Left lung (tissue), 10 donors: ENCODE results near the gene ADCK1. TPM values are rescaled to one million over a fixed set of nuclear protein-coding genes. Genes with fewer than 3 reads are reported as not detected.

ENCODE experiments used
- ATAC-seq: fragments of 200-7000 bp; cut with Tn5 transposase; one replicate; pipeline ENCODE4 v1.9.1; 2020; ENCODE audit warnings: moderate library complexity
- DNase-seq, 4 donors: peaks; one replicate each; pipeline ENCODE4 v3.0.0-alpha.2; 2013 to 2020
- H3K27ac ChIP-seq, 2 donors: fragments of 200-600 bp; sonication (generic) in 1 of 2; one replicate each; pipeline versions ENCODE4 v1.5.0 to v1.8.0; 2020 to 2021
- H3K27me3 ChIP-seq, 2 donors: fragments of 200-600 bp; sonication (generic) in 1 of 2; one replicate each; pipeline versions ENCODE4 v1.5.0 to v1.8.0; 2020 to 2021
- H3K36me3 ChIP-seq, 2 donors: fragments of 200-600 bp; sonication (generic) in 1 of 2; one replicate each; pipeline versions ENCODE4 v1.5.0 to v1.8.0; 2020 to 2021
- H3K4me1 ChIP-seq, 2 donors: fragments of 200-600 bp; one replicate each; pipeline ENCODE4 v1.8.0; 2021
- H3K4me3 ChIP-seq, 2 donors: fragments of 200-600 bp; sonication (generic) in 1 of 2; one replicate each; pipeline versions ENCODE4 v1.5.0 to v1.8.0; 2020 to 2021; ENCODE audit warnings: mild to moderate bottlenecking in 1 of 2
- H3K9me3 ChIP-seq, 2 donors: fragments of 200-600 bp; sonication (generic) in 1 of 2; one replicate each; pipeline versions ENCODE4 v1.5.0 to v1.8.0; 2020 to 2021
- CTCF ChIP-seq, 2 donors: fragments of 200-600 bp; sonication (generic) in 1 of 2; IDR thresholded peaks; one replicate each; pipeline versions ENCODE4 v1.5.0 to v1.8.0; 2021; ENCODE audit warnings: antibody characterized with exemption in 2 of 2
- intact Hi-C, 2 donors: fragments of 100-400 bp; cut with DNase I; formaldehyde crosslinking; loops; one replicate each; pipeline versions ENCODE4 v1.11.2 to v1.14.2; 2022
- polyA plus RNA-seq, 6 donors: library from polyadenylated mRNA; unstranded; fragments of 120-200 nt; gene quantifications; one replicate each; pipeline ENCODE4 v1.2.1, GENCODE V29; 2013; ENCODE audit not compliant: insufficient read length in 6 of 6
- total RNA-seq, 2 donors: library from RNA; stranded (reverse); fragmentation: NEBNext Ultra II Directional; extraction: Animal tissue kit (Norgen Biotek cat#: 25700); gene quantifications; one replicate each; pipeline ENCODE4 v1.2.1, GENCODE V29; 2021
- donor health status: DM: no; HTN: yes; CAD: no.
- donor health status: DM: no; HTN: no; CAD: no.

Gene ADCK1
- total and polyA plus RNA-seq, 8 donors: 4.8 to 10.3 (median 6.9) TPM

- H3K27me3 ChIP-seq: peaks cover 0 to 32% of the 10 kb centered on the region in 2 donors
- DNase-seq: no peak
- TF ChIP-seq CTCF (IDR thresholded peaks at IDR 0.05): no peak
- H3K36me3 ChIP-seq: no peaks in the 10 kb centered on the region
- no peak overlapping the region for H3K27ac ChIP-seq
- H3K9me3 ChIP-seq: no peaks in the 10 kb centered on the region
- intact Hi-C loops: no loop called here
- no peak overlapping the region for H3K4me3 ChIP-seq
- no peak for ATAC-seq
- H3K4me1 ChIP-seq: peaks cover 0 to 9% of the 10 kb centered on the region in 2 donors
These were observed 167.2 kb downstream of the ADCK1 start for GRCh38 chr14:77967110-77967509.

- no peak overlapping the region for H3K4me3 ChIP-seq
- H3K9me3 ChIP-seq: no peaks in the 10 kb centered on the region
- DNase-seq (no peak), ATAC-seq (no peak)
- H3K36me3 ChIP-seq: no peaks in the 10 kb centered on the region
- intact Hi-C loops: no loop called here
- H3K27ac ChIP-seq: no peak overlapping the region
- H3K4me1 ChIP-seq: peaks cover 0 to 6% of the 10 kb centered on the region in 2 donors
- TF ChIP-seq CTCF (IDR thresholded peaks at IDR 0.05): no peak
- peaks cover 0 to 20% of the 10 kb centered on the region in 2 donors for H3K27me3 ChIP-seq
These were observed 170.7 kb downstream of the ADCK1 start for GRCh38 chr14:77970646-77971045.

GRCh38 chr14:77973246-77973645 lies 173.3 kb downstream of the ADCK1 start:
- no peak for ATAC-seq
- no peaks in the 10 kb centered on the region for H3K4me1 ChIP-seq
- DNase-seq: no peak

GRCh38 chr14:77976591-77976990 lies 176.7 kb downstream of the ADCK1 start:
- intact Hi-C loops: no loop called here
- H3K9me3 ChIP-seq: no peaks in the 10 kb centered on the region

More at GRCh38 chr14:77973246-77973645, 173.3 kb downstream of the ADCK1 start:
- H3K27me3 ChIP-seq: no peaks in the 10 kb centered on the region
- H3K27ac ChIP-seq: no peak overlapping the region
- H3K4me3 ChIP-seq: no peak overlapping the region
- TF ChIP-seq CTCF (IDR thresholded peaks at IDR 0.05): no peak
- H3K9me3 ChIP-seq: no peaks in the 10 kb centered on the region
- no peaks in the 10 kb centered on the region for H3K36me3 ChIP-seq
- intact Hi-C loops: no loop called here

GRCh38 chr14:77979171-77979570 lies 179.3 kb downstream of the ADCK1 start:
- no peak overlapping the region for H3K4me3 ChIP-seq
- DNase-seq (no peak), ATAC-seq (no peak)
- H3K4me1 ChIP-seq: no peaks in the 10 kb centered on the region
- no peaks in the 10 kb centered on the region for H3K36me3 ChIP-seq
- H3K27ac ChIP-seq: no peak overlapping the region
- H3K27me3 ChIP-seq: peaks cover 0 to 32% of the 10 kb centered on the region in 2 donors
- intact Hi-C loops: no loop called here
- TF ChIP-seq CTCF (IDR thresholded peaks at IDR 0.05): no peak
- no peaks in the 10 kb centered on the region for H3K9me3 ChIP-seq

More at GRCh38 chr14:77976591-77976990, 176.7 kb downstream of the ADCK1 start:
- no peak overlapping the region for H3K27ac ChIP-seq
- no peaks in the 10 kb centered on the region for H3K36me3 ChIP-seq
- H3K4me1 ChIP-seq: no peaks in the 10 kb centered on the region
- H3K4me3 ChIP-seq: no peak overlapping the region
- ATAC-seq (no peak), DNase-seq (no peak)
- peaks cover 0 to 32% of the 10 kb centered on the region in 2 donors for H3K27me3 ChIP-seq
- TF ChIP-seq CTCF (IDR thresholded peaks at IDR 0.05): no peak
